Measurements from ENCODE around the gene ZRANB3. TPM values are rescaled to one million over a fixed set of nuclear protein-coding genes. Genes with fewer than 3 reads are reported as not detected.

The ZRANB3 gene
- total and polyA plus RNA-seq, 4 donors = 2.5 to 7.2 (median 4.1) TPM

DNA sequence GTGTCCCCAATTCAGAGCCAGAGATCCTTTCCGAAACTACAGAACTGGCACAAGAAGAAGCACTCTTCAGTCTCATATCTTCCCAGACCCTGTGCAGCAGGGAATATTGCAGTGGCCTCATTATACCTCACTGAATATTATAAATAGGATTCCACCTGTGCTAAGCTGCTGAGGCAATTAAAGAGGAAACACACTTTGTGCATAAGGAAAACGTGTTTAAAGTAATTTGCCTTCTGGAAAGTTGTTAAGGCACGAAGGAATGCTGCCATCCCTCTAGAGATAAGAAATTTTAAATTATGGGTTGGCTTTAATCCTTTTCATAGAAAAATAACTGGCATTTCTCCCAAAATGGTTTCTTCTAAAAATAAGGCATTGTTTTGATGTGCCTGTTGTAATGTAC, 245.6 kb downstream of the ZRANB3 start:
- Histone ChIP-seq H3K4me1 (ENCODE audit: control insufficient read depth in 4 of 4, insufficient read depth in 4 of 4, low read length in 3 of 4) (no peaks in the 10 kb centered on the region), H3K36me3 (ENCODE audit: control insufficient read depth in 4 of 4, insufficient read depth in 3 of 4, low read depth in 1 of 4, low read length in 3 of 4) (no peaks in the 10 kb centered on the region), H3K9me3 (ENCODE audit: control insufficient read depth in 4 of 4, low read length in 3 of 4) (no peaks in the 10 kb centered on the region), H3K4me3 (ENCODE audit: low read depth in 1 of 3, low read length in 3 of 3) (no peak overlapping the region), H3K9ac (ENCODE audit: low read depth in 1 of 2, low read length in 2 of 2) (no peak overlapping the region), H3K27me3 (ENCODE audit: control insufficient read depth in 4 of 4, insufficient read depth in 4 of 4, low read length in 3 of 4) (no peaks in the 10 kb centered on the region), H3K27ac (ENCODE audit: low read depth in 1 of 2, low read length in 2 of 2) (no peak overlapping the region)
- WGBS = 90% methylated on average over 3 of the region's 3 CpGs
- no peak for DNase-seq (ENCODE audit: low spot score)
- no peak for TF ChIP-seq NR2F2 (IDR thresholded peaks at IDR 0.05)
- TF ChIP-seq GABPA (IDR thresholded peaks at IDR 0.05 in 1 of 2, conservative IDR thresholded peaks at IDR 0.05 in 1 of 2) = no peak
- TF ChIP-seq EGR1 (IDR thresholded peaks at IDR 0.05; ENCODE audit: low read depth in 2 of 2) = no peak
- TF ChIP-seq, protein P1, sequence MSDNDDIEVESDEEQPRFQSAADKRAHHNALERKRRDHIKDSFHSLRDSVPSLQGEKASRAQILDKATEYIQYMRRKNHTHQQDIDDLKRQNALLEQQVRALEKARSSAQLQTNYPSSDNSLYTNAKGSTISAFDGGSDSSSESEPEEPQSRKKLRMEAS (IDR thresholded peaks at IDR 0.05) = no peak
- no peak for TF ChIP-seq RXRA (IDR thresholded peaks at IDR 0.05)
- TF ChIP-seq, protein P2, sequence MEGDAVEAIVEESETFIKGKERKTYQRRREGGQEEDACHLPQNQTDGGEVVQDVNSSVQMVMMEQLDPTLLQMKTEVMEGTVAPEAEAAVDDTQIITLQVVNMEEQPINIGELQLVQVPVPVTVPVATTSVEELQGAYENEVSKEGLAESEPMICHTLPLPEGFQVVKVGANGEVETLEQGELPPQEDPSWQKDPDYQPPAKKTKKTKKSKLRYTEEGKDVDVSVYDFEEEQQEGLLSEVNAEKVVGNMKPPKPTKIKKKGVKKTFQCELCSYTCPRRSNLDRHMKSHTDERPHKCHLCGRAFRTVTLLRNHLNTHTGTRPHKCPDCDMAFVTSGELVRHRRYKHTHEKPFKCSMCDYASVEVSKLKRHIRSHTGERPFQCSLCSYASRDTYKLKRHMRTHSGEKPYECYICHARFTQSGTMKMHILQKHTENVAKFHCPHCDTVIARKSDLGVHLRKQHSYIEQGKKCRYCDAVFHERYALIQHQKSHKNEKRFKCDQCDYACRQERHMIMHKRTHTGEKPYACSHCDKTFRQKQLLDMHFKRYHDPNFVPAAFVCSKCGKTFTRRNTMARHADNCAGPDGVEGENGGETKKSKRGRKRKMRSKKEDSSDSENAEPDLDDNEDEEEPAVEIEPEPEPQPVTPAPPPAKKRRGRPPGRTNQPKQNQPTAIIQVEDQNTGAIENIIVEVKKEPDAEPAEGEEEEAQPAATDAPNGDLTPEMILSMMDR (IDR thresholded peaks at IDR 0.05; ENCODE audit: low read depth, low read length, missing input control) = no peak
- no peak for TF ChIP-seq HNF4A (conservative IDR thresholded peaks at IDR 0.05)
- TF ChIP-seq, protein P3, sequence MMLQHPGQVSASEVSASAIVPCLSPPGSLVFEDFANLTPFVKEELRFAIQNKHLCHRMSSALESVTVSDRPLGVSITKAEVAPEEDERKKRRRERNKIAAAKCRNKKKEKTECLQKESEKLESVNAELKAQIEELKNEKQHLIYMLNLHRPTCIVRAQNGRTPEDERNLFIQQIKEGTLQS (IDR thresholded peaks at IDR 0.05) = no peak
- no peak for TF ChIP-seq FOXA2 (IDR thresholded peaks at IDR 0.05)
- no peak for TF ChIP-seq TAF1 (conservative IDR thresholded peaks at IDR 0.05)
- TF ChIP-seq RAD21 (IDR thresholded peaks at IDR 0.05) = no peak
- TF ChIP-seq, protein P4, sequence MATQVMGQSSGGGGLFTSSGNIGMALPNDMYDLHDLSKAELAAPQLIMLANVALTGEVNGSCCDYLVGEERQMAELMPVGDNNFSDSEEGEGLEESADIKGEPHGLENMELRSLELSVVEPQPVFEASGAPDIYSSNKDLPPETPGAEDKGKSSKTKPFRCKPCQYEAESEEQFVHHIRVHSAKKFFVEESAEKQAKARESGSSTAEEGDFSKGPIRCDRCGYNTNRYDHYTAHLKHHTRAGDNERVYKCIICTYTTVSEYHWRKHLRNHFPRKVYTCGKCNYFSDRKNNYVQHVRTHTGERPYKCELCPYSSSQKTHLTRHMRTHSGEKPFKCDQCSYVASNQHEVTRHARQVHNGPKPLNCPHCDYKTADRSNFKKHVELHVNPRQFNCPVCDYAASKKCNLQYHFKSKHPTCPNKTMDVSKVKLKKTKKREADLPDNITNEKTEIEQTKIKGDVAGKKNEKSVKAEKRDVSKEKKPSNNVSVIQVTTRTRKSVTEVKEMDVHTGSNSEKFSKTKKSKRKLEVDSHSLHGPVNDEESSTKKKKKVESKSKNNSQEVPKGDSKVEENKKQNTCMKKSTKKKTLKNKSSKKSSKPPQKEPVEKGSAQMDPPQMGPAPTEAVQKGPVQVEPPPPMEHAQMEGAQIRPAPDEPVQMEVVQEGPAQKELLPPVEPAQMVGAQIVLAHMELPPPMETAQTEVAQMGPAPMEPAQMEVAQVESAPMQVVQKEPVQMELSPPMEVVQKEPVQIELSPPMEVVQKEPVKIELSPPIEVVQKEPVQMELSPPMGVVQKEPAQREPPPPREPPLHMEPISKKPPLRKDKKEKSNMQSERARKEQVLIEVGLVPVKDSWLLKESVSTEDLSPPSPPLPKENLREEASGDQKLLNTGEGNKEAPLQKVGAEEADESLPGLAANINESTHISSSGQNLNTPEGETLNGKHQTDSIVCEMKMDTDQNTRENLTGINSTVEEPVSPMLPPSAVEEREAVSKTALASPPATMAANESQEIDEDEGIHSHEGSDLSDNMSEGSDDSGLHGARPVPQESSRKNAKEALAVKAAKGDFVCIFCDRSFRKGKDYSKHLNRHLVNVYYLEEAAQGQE (IDR thresholded peaks at IDR 0.05) = no peak
- no peak for TF ChIP-seq YY1 (IDR thresholded peaks at IDR 0.05)
- no peak for TF ChIP-seq FOXA1 (IDR thresholded peaks at IDR 0.05)
- no peak for TF ChIP-seq JUND (IDR thresholded peaks at IDR 0.05)
- no peak for TF ChIP-seq HNF4G (IDR thresholded peaks at IDR 0.05)
- no peak for TF ChIP-seq SP1 (IDR thresholded peaks at IDR 0.05)
- TF ChIP-seq, protein P5, sequence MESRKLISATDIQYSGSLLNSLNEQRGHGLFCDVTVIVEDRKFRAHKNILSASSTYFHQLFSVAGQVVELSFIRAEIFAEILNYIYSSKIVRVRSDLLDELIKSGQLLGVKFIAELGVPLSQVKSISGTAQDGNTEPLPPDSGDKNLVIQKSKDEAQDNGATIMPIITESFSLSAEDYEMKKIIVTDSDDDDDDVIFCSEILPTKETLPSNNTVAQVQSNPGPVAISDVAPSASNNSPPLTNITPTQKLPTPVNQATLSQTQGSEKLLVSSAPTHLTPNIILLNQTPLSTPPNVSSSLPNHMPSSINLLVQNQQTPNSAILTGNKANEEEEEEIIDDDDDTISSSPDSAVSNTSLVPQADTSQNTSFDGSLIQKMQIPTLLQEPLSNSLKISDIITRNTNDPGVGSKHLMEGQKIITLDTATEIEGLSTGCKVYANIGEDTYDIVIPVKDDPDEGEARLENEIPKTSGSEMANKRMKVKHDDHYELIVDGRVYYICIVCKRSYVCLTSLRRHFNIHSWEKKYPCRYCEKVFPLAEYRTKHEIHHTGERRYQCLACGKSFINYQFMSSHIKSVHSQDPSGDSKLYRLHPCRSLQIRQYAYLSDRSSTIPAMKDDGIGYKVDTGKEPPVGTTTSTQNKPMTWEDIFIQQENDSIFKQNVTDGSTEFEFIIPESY (IDR thresholded peaks at IDR 0.05) = no peak

Measured in liver (tissue), 9 donors.